SK-N-SH treated with all-trans-retinoic acid at 6 μM for 48 hours (cell line): ENCODE results near the gene IL17RC.

Source experiments
- CSDC2 ChIP-seq: fragments of 250-450 bp; sonication (Bioruptor Pico); IDR thresholded peaks from 2 replicates; pipeline ENCODE4 v1.5.0; 2020; ENCODE audit warnings: mild to moderate bottlenecking, moderate library complexity
- ESRRG ChIP-seq: fragments of 250-450 bp; sonication (Bioruptor Pico); IDR thresholded peaks from 2 replicates; pipeline ENCODE4 v1.6.1; 2021; ENCODE audit warnings: mild to moderate bottlenecking
- OSR1 ChIP-seq: fragments of 250-450 bp; sonication (Bioruptor Pico); IDR thresholded peaks from 2 replicates; pipeline ENCODE4 v1.8.0; 2022; ENCODE audit warnings: moderate library complexity, mild to moderate bottlenecking, inconsistent platforms
- PATZ1 ChIP-seq: fragments of 250-450 bp; sonication (Bioruptor Pico); IDR thresholded peaks from 2 replicates; pipeline ENCODE4 v1.8.0; 2020; ENCODE audit warnings: mild to moderate bottlenecking, moderate library complexity, borderline replicate concordance
- TOX ChIP-seq: fragments of 250-450 bp; sonication (Bioruptor Pico); IDR thresholded peaks from 2 replicates; pipeline ENCODE4 v1.8.0; 2021; ENCODE audit warnings: mild to moderate bottlenecking, moderate library complexity, borderline replicate concordance
- ZFP30 ChIP-seq: fragments of 450-650 bp; formaldehyde crosslinking; IDR thresholded peaks from 2 replicates; pipeline ENCODE4 v1.5.0; 2022; ENCODE audit warnings: mild to moderate bottlenecking, moderate library complexity
- ZNF565 ChIP-seq: fragments of 450-650 bp; formaldehyde crosslinking; conservative IDR thresholded peaks from 2 replicates; pipeline ENCODE4 v1.5.0; 2020; ENCODE audit warnings: low read depth, mild to moderate bottlenecking, moderate library complexity
- TF ChIP-seq, protein P1 (sequence below): fragments of 250-450 bp; sonication (Bioruptor Pico); IDR thresholded peaks from 2 replicates; pipeline ENCODE4 v1.8.0; 2021; ENCODE audit warnings: low read depth, mild to moderate bottlenecking, moderate library complexity, borderline replicate concordance
- TF ChIP-seq, protein P2 (sequence below): fragments of 250-450 bp; sonication (Bioruptor Pico); IDR thresholded peaks from 2 replicates; pipeline ENCODE4 v1.5.1; 2020; ENCODE audit warnings: low read depth, mild to moderate bottlenecking, moderate library complexity

DNA sequence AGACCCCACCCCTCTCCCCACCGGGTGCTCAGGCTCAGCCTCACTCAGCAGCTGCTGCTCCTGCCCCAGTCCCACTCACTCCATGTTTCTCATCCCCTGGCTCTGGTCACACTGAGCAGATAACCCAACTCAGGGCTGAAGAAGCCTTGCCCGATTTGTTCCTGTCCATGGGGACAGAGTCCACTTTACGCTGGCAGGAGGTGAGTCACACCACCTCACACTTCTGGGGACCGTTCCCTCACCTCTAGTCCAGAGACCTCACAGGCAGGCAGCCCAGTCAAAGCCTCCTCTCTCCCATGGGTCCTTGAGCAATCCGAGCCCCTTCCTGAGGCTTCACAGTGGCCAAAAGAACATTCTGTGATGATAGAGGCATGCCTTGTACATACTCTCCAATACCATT lies 38.2 kb upstream of the IL17RC start:
- TF ChIP-seq ZFP30 (CRISPR knock-in tag) (no peak), TOX (CRISPR knock-in tag) (no peak), PATZ1 (CRISPR knock-in tag) (no peak), CSDC2 (no peak), OSR1 (CRISPR knock-in tag) (no peak), ZNF565 (no peak), ESRRG (no peak)
- TF ChIP-seq, protein P1, sequence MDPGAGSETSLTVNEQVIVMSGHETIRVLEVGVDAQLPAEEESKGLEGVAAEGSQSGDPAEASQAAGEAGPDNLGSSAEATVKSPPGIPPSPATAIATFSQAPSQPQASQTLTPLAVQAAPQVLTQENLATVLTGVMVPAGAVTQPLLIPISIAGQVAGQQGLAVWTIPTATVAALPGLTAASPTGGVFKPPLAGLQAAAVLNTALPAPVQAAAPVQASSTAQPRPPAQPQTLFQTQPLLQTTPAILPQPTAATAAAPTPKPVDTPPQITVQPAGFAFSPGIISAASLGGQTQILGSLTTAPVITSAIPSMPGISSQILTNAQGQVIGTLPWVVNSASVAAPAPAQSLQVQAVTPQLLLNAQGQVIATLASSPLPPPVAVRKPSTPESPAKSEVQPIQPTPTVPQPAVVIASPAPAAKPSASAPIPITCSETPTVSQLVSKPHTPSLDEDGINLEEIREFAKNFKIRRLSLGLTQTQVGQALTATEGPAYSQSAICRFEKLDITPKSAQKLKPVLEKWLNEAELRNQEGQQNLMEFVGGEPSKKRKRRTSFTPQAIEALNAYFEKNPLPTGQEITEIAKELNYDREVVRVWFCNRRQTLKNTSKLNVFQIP: no peak
- TF ChIP-seq, protein P2, sequence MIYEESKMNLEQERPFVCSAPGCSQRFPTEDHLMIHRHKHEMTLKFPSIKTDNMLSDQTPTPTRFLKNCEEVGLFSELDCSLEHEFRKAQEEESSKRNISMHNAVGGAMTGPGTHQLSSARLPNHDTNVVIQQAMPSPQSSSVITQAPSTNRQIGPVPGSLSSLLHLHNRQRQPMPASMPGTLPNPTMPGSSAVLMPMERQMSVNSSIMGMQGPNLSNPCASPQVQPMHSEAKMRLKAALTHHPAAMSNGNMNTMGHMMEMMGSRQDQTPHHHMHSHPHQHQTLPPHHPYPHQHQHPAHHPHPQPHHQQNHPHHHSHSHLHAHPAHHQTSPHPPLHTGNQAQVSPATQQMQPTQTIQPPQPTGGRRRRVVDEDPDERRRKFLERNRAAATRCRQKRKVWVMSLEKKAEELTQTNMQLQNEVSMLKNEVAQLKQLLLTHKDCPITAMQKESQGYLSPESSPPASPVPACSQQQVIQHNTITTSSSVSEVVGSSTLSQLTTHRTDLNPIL (CRISPR knock-in tag): no peak
